Lower leg skin (tissue), 3 donors: ENCODE results near the gene GRIK3.

Experiments used
- CTCF ChIP-seq, 3 donors: fragments of 450-650 bp; IDR thresholded peaks; one replicate each; pipeline ENCODE4 v1.5.1; 2016; ENCODE audit warnings: antibody characterized with exemption in 3 of 3, mild to moderate bottlenecking in 3 of 3, moderate library complexity in 2 of 3
- POLR2A ChIP-seq, 2 donors: fragments of 450-650 bp; IDR thresholded peaks; one replicate each; pipeline ENCODE4 v1.6.1; 2016 to 2017; ENCODE audit warnings: antibody characterized with exemption in 2 of 2, mild to moderate bottlenecking in 1 of 2, moderate library complexity in 1 of 2

GRCh38 chr1:36910886-36911540 is 123.3 kb downstream of the GRIK3 start:
- TF ChIP-seq CTCF (IDR thresholded peaks at IDR 0.05): no peak
- no peak for TF ChIP-seq POLR2A (IDR thresholded peaks at IDR 0.05)
